Measurements from ENCODE around the gene CDK11B.
"Not testable (repeated sequence)": the region's sequence is repeated elsewhere in the genome, so short reads cannot be mapped to it uniquely, and the experiment has no call there.

Gene CDK11B

GRCh38 chr1:1658583-1659549 is at the start of gene CDK11B:
TSS of gene CDK11B (minus strand) at chr1:1659004. CDS start at chr1:1657485, 1,519 bp downstream.
- H3K4me3 ChIP-seq (ENCODE audit: control insufficient read depth, low read depth, low read length): peak within 1 kb of the TSS; percentile 62
- peak; percentile 97 for DNase-seq (ENCODE audit: low read depth)

DNA sequence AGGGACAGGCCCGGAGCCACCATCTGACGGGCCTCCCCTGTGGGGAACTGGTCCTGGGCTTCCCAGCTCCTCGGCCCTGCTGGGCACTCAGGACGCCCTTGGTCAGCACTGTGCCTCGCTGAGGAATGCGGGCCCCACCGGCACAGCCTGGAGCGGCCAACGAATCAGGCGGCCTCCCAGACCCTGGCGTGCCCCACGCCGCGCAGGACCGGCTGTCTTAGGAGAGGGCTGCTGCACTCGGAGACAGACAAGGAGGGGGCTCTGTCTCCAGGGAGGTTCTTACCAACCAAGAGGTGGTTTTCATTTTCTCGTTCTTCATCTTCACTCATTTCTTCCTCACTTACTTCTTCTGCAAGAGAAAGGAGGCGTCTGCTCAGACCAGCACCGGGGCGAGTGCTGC is 49.1 kb upstream of the CDK11B start:
- H3K4me3 ChIP-seq (ENCODE audit: control insufficient read depth, low read depth, low read length); DNase-seq (ENCODE audit: low read depth): not testable (repeated sequence)

- not testable (repeated sequence) for DNase-seq (ENCODE audit: low read depth); H3K4me3 ChIP-seq (ENCODE audit: control insufficient read depth, low read depth, low read length)
Observed at GRCh38 chr1:1707241-1707640, 48.4 kb upstream of the CDK11B start.

GRCh38 chr1:1705623-1706022 is 46.8 kb upstream of the CDK11B start:
- DNase-seq (ENCODE audit: low read depth); H3K4me3 ChIP-seq (ENCODE audit: control insufficient read depth, low read depth, low read length): not testable (repeated sequence)

- not testable (repeated sequence) for DNase-seq (ENCODE audit: low read depth); H3K4me3 ChIP-seq (ENCODE audit: control insufficient read depth, low read depth, low read length)
Observed at GRCh38 chr1:1704284-1704957, 45.6 kb upstream of the CDK11B start.

GRCh38 chr1:1703796-1704195 is 45.0 kb upstream of the CDK11B start:
- DNase-seq (ENCODE audit: low read depth): no peak
- TF ChIP-seq, protein P1, sequence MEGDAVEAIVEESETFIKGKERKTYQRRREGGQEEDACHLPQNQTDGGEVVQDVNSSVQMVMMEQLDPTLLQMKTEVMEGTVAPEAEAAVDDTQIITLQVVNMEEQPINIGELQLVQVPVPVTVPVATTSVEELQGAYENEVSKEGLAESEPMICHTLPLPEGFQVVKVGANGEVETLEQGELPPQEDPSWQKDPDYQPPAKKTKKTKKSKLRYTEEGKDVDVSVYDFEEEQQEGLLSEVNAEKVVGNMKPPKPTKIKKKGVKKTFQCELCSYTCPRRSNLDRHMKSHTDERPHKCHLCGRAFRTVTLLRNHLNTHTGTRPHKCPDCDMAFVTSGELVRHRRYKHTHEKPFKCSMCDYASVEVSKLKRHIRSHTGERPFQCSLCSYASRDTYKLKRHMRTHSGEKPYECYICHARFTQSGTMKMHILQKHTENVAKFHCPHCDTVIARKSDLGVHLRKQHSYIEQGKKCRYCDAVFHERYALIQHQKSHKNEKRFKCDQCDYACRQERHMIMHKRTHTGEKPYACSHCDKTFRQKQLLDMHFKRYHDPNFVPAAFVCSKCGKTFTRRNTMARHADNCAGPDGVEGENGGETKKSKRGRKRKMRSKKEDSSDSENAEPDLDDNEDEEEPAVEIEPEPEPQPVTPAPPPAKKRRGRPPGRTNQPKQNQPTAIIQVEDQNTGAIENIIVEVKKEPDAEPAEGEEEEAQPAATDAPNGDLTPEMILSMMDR (conservative IDR thresholded peaks at IDR 0.05; ENCODE audit: control insufficient read depth, insufficient read depth, low read depth, low read length): no peak
- H3K4me3 ChIP-seq (ENCODE audit: control insufficient read depth, low read depth, low read length): no peak overlapping the region

DNA sequence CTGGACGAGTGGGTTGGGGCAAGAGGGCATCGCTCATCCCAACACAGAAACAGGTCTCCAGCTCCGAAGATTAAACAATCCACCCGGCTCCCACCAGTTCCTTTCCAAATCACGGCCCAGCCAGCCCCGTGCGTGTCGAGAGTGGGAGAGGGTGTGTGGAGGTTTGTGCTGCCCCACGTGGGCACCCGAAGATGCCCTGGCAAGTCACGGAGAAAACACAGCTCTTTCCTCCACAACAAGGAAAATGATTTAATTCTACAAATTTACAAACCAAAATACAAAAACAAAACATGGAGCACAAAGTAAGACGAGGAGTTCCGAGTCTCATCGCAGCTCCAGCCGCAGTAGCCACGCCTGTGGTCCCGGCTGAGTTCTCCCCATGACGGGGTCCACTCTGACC is 43.7 kb upstream of the CDK11B start:
- DNase-seq (ENCODE audit: low read depth); H3K4me3 ChIP-seq (ENCODE audit: control insufficient read depth, low read depth, low read length): not testable (repeated sequence)

- not testable (repeated sequence) for DNase-seq (ENCODE audit: low read depth); H3K4me3 ChIP-seq (ENCODE audit: control insufficient read depth, low read depth, low read length)
Observed at GRCh38 chr1:1700557-1700956, 41.8 kb upstream of the CDK11B start.

DNA sequence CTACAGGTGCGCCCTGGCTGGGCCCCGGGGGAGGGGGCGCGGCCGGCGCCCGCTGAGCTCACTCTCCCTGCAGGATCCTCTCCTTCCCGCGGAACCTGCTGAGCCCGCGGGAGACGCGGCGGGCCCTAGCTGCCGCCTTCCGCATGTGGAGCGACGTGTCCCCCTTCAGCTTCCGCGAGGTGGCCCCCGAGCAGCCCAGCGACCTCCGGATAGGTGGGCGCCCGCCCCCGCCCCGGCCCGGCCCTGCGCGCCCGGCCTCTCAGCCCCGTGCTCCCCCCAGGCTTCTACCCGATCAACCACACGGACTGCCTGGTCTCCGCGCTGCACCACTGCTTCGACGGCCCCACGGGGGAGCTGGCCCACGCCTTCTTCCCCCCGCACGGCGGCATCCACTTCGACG is 41.3 kb upstream of the CDK11B start:
- not testable (repeated sequence) for DNase-seq (ENCODE audit: low read depth); H3K4me3 ChIP-seq (ENCODE audit: control insufficient read depth, low read depth, low read length)

- not testable (repeated sequence) for H3K4me3 ChIP-seq (ENCODE audit: control insufficient read depth, low read depth, low read length); DNase-seq (ENCODE audit: low read depth)
Observed at GRCh38 chr1:1699061-1699460, 40.3 kb upstream of the CDK11B start.

GRCh38 chr1:1697358-1698183 is 38.8 kb upstream of the CDK11B start:
- H3K4me3 ChIP-seq (ENCODE audit: control insufficient read depth, low read depth, low read length); DNase-seq (ENCODE audit: low read depth): not testable (repeated sequence)

GRCh38 chr1:1696431-1697357 is 37.9 kb upstream of the CDK11B start:
- not testable (repeated sequence) for H3K4me3 ChIP-seq (ENCODE audit: control insufficient read depth, low read depth, low read length); DNase-seq (ENCODE audit: low read depth)
